ENCODE measurements around the gene SH3BP5. TPM values are rescaled to one million over a fixed set of nuclear protein-coding genes. Genes with fewer than 3 reads are reported as not detected.
A peak's percentile ranks its signal among the peaks of the same experiment; 100 is the strongest.

The SH3BP5 gene
- total RNA-seq, 1 experiment from 2014 or later = 85.4 TPM

GRCh38 chr3:15347737-15348110 is 15.3 kb upstream of the SH3BP5 start:
- no peak for DNase-seq (ENCODE audit: low spot score)

DNA sequence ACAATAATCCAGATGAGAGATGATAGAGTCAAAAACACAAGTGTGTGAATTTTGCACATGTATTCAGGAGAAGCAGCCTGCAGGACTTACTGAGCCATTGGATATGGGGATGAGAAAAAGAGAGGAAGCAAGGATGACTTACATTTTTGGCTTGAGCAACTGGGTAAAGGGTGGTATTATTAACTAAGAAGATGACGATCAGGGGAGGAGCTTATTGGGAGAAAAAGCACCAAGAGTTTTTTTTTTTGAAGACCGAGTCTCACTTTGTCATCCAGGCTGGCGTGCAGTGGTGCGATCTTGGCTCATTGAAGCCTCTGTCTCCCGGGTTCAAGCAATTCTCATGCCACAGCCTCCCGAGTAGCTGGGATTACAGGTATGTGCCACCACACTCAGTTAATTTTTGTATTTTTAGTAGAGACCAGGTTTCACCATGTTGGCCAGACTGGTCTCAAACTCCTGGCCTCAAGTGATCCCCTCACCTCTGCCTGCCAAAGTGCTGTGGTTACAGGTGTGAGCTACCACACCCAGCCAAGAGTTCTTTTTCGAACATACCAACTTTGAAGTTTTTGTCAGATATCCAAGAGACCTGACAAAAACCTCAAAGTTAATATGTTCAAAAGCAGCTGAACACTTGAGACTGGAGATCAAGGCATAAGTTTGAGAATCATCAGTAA is 14.8 kb upstream of the SH3BP5 start:
- DNase-seq (ENCODE audit: low spot score) = no peak

DNA sequence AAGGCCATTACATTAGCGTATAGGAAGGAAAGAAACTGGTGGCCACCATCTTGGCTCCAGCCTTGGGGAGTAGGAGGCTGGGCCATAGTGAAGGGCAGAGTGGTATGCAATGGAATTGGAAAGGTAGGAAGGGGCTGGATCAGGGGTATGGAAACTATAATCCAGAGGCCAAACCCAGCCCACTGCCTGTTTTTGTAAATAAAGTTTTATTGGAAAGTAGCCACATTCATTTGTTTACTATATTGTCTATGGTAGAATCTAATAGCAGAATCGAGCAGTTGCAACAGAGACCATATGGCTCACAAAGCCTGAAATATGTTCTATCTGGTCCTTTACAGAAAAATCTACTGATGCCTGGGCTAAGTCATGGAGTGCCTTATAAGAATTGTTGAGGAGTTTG is 14.1 kb upstream of the SH3BP5 start:
- no peak for DNase-seq (ENCODE audit: low spot score)

GRCh38 chr3:15345608-15346137 is 13.3 kb upstream of the SH3BP5 start:
- DNase-seq (ENCODE audit: low spot score) = no peak

GRCh38 chr3:15345066-15345607 is 12.8 kb upstream of the SH3BP5 start:
- no peak for DNase-seq (ENCODE audit: low spot score)

DNA sequence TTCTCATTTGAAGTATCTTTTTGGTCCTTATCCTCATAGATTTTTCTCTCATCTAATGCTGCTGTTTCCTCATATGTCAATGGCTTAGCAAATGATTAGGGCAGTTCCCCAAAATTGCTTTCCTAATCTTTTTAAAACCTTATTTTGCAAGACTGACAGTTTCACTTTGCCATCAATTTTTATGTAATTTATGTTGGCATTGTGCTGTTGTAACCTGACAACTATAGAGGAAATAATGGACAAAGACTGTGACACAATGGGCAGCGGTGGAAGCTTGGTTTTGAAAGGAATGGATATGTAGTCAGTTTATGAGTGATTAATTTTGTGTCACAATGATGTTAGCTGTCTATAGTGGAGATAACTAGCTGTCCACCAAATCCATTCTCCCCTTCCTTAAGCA is 10.6 kb upstream of the SH3BP5 start:
- no peak for DNase-seq (ENCODE audit: low spot score)

DNA sequence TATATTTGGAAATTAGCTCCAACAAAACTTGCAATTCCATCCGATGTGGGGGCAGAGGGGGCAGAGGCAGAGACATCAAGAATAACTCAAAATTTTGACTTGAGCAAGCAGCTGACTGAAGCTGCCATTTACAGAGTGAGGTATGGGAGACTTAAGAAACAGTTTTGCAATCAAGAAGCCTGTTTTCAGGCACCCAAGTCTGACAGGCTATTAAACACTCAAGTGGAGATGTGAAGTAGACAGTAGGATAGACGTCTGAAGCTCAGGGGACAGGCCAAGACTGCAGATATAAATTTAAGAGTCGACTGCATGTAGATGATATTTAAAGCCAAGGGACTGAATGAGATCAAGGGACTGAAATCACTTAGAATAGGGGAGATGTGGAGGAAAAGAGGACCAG is 9.9 kb upstream of the SH3BP5 start:
- DNase-seq (ENCODE audit: low spot score) = no peak

GRCh38 chr3:15341030-15341726 is 8.8 kb upstream of the SH3BP5 start:
- no peak for DNase-seq (ENCODE audit: low spot score)

DNA sequence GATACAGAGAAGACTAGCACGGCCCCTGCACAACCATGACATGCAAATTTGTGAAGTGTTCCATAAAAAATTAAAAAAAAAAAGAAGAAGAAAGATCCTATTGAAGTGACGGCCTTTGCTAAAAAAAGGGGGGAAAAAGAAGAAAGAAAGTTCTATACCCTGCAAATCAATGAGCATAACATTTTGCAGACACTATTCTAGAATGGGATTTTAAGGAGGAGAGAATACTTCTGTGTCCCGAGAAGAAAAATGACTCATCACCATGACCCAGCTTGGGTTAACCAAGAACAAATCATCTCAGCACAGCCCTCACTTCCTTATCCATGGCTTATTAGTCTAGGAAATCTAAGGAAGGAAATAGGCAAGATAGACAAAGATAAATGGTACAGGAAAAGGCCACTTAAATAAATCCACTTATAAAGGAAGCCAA is 7.4 kb upstream of the SH3BP5 start:
- DNase-seq (ENCODE audit: low spot score) = peak; percentile 85

GRCh38 chr3:15339001-15339400 is 6.6 kb upstream of the SH3BP5 start:
- DNase-seq (ENCODE audit: low spot score) = no peak

DNA sequence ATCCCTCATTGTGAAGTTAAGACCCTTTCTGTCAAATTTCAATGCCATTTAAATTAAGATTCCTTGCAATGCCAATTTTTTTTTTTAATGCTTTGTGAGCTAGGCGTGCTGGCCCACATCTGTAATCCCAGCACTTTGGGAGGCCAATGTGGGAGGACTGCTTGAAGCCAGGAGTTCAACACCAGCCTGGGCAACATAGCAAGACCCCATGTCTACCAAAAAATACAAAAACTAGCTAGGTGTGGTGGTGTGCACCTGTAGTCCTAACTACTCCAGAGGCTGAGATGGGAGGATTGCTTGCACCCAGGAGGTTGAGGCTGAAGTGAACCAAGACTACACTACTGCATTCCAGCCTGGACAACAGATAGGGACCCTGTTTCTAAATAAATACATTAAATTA is 5.6 kb upstream of the SH3BP5 start:
- DNase-seq (ENCODE audit: low spot score) = no peak

DNA sequence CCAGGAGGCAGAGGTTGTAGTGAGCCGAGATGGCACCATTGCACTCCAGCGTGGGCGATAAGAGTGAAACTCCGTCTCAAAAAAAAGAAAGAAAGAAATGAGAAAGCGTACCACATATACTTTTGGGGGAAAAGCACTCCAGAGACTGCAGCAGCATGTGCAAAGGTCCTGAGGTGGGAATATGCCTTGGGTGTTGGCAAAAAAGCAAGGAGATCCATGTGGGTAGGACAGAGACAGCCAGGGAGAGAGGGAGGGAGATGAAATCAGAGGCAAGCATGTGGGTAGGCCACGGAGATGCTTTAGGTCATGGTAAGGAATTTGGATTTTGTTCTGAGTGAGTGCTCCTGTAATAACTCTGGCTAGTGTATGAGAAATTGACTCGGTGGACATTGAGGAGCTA is 3.7 kb upstream of the SH3BP5 start:
- DNase-seq (ENCODE audit: low spot score) = no peak

DNA sequence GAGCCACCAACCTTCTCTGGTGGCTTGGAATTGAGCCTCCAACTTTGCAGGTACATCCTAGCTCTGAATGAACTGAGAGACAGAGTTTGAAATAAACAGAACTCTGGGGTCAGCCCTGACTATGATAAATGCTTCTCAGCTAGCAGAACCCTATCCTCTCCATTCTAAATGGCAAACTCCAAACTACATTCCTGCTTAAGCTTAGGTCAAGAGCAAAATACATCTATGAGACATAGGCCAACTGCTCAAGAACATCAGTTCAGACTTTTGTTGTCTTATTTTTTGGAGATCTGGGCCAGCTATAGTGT is 1.5 kb upstream of the SH3BP5 start:
- no peak for DNase-seq (ENCODE audit: low spot score)

GRCh38 chr3:15333099-15333955 is 941 bp upstream of the SH3BP5 start:
- no peak for DNase-seq (ENCODE audit: low spot score)

- DNase-seq (ENCODE audit: low spot score) = no peak
Observed at GRCh38 chr3:15331606-15332404, 581 bp downstream of the SH3BP5 start.

GRCh38 chr3:15331072-15331605 is 1.2 kb downstream of the SH3BP5 start:
- DNase-seq (ENCODE audit: low spot score) = no peak

DNA sequence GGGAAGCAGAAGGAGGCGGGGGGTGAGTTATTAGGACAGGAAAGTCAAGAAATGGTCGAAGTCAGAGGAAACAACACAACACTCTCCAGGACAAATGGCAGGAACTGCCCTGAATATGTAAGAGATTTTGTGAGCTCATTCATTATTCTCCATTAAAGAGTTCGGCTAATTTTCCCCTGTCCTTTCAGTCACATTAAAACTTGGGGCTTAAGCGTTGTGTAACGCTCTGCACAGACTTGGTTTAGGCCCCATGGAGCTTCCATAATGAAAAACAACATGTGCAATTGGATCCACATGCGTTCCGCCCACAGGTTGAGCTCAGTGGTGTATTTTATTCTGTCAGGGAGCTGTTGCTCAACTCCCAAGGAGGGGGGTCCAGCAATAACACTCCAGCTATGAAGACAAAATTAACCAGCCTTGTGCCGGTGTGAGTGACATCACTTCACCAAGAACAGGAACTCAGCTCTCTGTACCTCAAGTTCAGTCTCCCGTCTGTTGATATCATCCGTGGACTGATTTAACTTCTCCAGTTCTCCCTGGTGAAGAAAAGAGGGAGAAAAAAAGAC is 2.3 kb downstream of the SH3BP5 start:
- DNase-seq (ENCODE audit: low spot score) = no peak

DNA sequence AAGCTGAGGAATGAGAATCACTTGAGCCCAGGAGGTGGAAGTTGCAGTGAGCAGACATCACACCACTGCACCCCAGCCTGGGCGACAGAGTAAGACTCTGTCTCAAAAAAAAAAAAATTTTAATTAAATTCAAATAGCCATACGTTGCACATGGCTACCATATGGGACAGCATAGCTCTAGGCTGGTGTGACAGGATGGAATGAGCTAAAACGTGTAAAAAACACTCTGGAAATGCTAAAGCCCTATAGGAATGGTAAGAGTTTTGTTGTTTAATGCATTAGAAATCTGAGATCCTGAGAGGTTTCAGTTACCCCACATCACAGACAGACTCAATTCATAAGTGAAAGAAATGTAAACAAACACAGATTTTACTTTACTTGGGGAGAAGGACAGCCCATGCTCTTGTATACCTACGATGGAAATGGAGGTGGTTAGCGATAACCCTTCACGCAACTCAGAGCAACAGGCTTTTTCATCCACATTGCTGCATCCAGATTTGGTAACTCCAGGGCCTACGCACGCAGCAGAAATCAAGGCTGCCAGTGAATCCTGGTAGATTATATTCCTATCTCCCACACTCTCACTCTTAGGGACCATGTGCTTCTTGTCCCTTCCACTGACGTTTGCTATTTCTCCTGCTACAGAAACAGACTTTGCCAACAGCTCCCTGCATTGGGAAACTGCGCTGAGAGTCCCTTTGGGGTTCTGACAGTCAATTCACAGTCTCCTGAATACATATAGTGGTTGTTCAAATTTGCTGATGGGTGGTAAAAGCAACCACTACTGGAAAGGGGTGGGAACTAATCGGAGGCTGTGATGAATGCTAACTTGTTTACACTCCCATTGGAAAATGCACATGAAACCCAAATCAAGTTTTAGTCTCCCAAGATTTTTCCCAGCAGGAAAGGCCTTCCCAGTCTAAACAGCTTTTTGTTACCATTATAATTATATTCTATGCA is 3.1 kb downstream of the SH3BP5 start:
- DNase-seq (ENCODE audit: low spot score) = no peak

DNA sequence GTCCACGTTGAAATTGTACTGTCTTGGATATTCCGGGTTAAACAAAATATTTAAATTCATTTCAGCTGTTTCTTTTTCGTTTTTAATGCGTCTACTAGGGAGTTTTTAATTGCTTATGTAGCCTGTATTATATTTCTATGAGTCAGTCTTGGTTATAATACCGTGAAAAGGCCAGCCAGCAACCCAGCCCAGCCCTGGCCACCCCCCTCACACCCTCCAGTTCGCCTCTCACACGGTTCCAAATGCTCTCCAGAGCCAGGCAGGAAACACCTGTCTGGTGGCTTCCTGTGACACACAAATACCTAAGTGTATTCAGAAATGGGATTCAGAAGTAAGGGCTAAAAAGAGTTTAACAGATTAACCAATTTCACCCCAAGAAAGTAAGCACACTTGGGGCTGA is 4.4 kb downstream of the SH3BP5 start:
- peak; percentile 45 for DNase-seq (ENCODE audit: low spot score)

GRCh38 chr3:15326673-15327072 is 5.7 kb downstream of the SH3BP5 start:
- DNase-seq (ENCODE audit: low spot score) = no peak

Measured in A172 (cell line).